Hematopoietic multipotent progenitor cell treated with erythropoietin and hydrocortisone succinate and interleukin-3 and kit ligand, for 4 days (in vitro differentiated cells): ENCODE results near the gene CBX5.
"Not testable (repeated sequence)": the region's sequence is repeated elsewhere in the genome, so short reads cannot be mapped to it uniquely, and the experiment has no call there.

Experiments used
- DNase-seq: peaks from one replicate; pipeline ENCODE4 v3.0.0-alpha.2; 2015

The CBX5 gene

DNA sequence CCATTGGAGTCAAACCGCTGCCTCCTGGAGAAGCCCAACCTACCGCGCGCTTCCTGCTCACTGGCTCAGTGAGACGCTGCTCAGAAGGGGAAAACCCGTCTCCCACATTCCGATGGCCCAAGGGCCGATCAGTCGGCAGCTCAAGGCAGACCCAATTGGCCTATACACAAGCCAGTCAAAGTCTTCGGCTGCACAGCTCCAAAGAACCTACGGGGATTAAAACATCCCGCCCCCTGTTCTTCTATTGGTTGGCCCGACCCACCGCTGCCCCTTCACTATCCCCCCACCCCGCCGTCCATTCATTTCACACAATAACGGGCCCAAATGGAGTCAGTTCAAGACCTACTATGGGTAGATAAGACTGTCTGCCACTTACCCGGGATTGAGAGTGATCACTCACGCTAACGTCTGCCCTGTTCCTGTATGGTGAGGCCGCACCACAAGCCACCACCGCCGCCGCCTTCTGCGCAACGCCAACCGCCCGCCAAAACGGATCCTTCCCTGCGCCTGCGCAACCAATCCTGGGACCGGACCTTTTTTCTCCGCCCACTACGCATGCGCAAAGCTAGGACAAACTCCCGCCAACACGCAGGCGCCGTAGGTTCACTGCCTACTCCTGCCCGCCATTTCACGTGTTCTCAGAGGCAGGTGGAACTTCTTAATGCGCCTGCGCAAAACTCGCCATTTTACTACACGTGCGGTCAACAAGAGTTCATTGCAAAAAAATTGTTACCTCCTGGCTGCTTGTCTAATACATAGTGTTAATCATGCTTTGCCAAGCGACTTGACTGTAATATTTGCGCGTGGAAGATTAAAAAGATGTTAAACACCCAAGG, at the start of gene CBX5:
Gene CBX5 (minus strand): TSS at position 491 of the 836 bp plus-strand sequence. CDS start 22,472 bp downstream, outside the sequence.
- DNase-seq = peak; percentile 100

DNA sequence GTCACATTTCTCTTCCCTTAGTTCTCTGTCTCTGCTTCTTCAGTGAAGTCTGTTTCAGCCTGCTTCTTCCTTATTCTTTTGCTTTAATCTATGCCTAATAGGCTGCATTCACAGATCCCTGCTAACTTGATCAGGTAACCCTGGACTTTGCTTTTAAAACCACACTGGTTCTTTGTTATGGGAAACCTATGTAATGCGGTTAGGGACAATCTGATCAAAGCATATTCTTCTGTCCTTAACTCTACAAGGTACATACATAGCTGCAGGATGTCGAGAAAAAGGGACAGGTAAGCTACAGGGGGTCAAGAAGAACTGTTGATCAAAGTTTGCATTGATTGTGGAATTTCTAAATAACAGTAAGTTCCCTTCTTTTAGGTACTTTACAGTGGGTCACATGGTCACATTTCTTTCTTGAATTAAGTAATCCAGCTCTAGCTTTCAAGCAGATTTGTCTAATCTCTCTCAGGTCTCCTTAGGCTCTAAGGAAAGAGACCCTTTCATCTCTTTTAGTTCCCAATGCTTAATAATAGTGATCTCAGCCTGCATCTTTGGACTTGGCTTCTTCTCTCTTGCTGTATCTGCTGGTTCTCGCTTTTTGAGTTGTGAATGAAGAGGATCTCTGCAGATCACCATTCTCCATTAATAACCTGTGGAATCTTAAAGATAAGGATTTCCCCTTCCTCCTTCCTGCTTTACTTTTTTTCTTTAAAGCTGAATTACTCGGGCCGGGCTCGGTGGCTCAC, 48.8 kb upstream of the CBX5 start:
- peak; percentile 12 for DNase-seq

DNA sequence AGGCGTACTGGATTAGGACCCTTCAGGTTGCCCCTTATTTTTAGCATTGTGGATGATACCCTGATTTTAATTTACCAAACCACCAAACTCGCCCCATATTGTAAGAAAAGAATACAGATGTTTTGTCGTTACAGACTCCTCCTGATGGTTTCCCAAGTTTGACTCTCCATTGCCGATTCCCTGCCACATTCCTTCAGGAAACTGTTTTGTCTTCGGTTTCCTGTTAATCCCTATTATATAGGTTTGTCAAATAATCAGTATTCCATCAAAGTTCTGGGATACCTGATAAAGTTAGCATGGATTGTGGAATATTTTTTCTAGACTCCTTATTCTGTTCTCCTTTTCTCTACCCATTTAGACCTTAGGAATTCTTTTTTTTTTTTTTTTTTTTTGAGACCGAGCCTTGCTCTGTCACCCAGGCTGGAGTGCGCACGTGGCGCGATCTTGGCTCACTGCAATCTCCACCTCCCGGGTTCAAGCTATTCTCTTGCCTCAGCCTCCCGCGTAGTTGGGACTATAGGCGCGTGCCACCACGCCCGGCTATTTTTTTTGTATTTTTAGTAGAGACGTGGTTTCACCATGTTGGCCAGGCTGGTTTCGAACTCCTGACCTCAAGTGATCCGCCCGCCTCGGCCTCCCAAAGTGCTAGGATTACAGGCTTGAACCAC, 45.7 kb upstream of the CBX5 start:
- DNase-seq = peak; percentile 24

DNA sequence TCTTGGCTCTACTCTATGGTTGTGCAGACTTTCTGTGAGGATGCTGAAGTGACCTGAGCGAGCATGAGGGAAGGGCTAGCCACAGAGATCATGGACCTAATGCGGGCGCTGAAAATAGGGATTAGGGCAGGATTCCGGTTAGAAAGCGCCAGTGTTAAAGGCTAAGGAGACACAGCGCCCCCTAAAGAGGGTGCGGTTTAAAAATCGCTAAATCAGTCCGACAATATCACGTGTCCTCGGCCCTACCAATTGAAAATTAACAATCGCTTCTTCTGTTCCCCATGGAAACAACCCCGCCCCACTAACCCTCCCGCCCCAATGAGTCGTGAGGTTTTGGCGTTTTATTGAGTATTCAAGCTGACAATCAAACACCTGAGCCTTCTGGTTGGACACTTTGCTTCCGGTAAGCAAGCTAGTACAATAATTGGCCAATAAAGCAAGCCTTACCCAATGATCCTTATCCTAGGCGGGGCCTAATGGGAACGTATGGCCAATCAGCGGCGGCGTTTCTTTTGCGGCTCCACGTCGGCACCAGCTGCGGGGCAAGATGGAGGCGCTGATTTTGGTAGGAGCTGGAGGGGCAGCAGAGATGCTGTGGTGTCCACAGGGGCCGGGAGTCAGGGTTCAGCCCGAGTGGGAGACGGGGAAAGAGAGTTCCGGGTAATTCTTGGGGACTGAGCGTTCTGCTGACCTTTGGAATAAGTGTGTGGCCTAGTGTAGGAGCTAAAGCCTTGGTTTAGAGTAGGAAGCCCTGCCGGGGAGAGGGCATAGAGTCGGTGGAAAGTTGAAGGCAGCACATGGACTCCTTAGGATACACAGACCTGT, 44.9 kb upstream of the CBX5 start, which contains the start of gene COPZ1:
Gene COPZ1 (plus strand): TSS at position 515 of the 825 bp plus-strand sequence. CDS start 33 bp downstream, at position 548.
- DNase-seq = peak; percentile 100

DNA sequence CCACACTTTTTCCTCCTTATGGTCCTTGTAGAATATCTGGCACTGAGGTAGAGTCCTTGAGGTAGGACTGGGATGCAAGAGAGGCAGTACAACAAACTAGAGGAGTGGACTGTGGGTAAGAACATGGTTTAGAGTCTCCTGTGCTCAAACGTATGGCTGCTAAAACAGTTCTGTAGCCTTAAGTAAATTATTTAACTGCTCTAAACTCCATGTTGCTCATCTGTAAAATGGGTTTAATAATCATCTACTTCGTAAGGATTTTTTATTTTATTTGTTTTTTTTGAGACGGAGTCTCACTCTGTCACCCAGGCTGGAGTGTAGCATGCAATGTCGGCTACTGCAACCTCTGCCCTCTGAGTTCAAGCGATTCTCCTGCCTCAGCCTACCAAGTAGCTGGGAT, 41.4 kb upstream of the CBX5 start:
- no peak for DNase-seq

DNA sequence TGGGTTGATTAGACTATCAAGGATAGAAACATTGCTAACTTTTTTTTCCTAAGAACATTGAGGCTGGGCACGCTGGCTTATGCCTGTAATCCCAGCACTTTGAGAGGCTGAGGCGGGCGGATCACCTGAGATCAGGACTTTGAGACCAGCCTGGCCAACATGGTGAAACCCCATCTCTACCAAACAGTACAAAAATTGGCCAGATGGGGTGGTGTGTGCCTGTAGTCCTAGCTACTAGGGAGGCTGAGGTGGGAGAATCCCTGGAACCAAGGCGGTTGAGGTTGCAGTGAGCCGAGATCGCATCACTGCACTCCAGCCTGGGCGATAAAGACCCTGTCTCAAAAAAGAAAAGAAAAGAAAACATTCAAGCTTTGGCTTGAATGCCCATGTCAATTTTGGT, 32.4 kb upstream of the CBX5 start:
- DNase-seq = not testable (repeated sequence)

DNA sequence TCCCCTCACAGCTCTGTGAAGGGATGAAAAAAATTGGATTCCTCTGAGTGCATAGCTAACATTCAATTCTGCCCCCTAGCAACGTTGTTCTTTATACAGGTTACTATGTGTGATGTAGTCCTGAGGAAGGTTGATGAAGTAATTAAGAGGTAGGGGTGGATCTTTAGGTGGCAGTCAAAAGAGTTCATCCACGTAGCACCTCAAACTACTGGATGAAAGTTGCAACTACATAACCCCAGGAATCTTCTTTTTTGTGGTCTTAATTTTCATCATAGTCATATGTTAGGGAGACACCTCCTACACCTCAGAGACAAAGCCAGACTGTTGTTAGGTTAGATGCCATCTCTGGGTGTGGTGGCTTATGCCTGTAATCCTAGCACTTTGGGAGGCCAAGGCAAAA, 31.1 kb upstream of the CBX5 start:
- DNase-seq = peak; percentile 34

DNA sequence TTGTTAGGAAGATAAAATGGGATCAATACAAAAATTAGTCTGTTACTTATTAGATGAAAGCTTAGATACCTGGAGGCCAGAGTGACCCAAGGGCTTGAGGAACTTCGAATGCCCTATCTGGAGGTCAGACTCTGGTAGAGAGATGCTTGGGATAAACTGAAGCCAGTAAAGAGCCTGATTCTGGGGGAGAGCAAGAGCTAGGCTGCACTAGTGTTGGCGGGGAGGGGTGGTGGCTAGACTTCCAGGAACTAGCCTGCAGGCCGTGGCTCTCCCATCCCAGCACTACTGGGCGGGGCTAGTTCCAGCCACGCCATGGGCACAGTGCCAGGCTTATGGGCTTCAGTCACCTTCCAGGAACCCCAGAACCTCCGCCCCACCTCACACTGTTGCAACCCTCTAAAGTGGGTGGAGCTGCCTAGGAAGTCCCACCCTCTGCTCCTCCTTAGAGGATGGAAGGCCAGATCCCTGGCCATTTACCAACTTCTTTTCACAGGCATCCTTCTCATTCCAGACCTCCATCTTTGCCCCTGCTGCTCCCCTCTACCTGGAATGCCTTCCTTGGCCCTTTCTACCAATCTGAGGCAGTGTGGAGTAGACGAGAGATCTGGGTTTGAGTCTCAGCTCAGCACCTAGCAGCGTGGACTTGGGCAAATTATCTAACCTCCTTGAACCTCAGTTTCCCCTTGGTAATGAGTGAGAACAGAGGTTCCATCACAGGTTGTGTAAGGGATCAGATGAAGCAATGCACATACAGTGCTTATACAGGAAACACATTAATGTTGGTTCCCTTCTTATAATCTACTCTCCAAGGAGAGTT, 27.2 kb upstream of the CBX5 start:
- peak; percentile 100 for DNase-seq

DNA sequence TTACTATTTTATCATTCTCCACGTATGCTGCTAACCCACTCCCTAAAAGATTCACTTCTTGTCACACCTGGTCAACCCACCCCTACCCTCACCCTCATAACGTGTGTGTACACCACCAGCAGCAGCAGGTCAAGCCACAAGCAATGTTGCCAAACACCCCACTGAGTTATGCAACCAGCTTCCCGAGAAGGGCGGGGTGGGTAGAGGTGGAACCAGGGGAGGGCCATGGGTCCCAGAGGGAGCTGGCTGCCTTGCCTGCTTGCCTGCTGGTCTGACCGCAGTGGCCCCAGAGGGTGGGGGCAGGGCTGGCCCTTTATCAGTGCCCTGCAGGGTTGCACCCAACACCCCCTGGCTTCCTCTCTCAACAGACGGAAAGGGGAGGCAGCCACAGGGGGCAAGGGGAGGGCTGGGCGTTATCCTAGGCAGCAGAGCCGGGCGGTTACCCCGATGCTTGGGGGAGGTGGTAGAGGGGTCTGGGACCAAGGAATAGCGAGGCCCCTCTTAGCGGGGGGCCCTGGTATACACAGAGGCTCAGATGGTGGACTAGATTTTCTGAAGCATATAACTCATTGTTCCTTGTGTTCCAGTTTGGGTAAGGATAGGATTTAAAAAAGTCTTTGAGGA, 24.4 kb upstream of the CBX5 start:
- peak; percentile 100 for DNase-seq

DNA sequence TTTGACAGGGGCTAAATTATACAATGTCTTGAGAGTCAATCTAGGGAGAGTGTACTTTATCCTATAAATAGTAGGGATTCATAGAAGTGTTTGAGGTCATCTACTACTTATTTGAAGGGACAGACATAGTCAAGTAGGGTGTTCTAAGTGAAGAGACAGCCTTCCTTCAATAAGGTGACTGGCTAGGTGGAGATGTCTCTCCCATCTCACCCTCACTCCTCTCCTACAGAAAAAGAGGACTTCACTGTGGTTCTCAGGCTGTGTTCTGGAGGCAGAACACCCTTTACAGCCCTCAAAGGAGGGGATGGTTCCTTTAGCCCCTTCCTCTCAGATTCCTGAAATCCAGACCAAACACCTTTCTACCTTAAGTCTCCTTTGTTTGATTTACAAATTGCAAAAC, 23.7 kb upstream of the CBX5 start:
- DNase-seq = peak; percentile 30

DNA sequence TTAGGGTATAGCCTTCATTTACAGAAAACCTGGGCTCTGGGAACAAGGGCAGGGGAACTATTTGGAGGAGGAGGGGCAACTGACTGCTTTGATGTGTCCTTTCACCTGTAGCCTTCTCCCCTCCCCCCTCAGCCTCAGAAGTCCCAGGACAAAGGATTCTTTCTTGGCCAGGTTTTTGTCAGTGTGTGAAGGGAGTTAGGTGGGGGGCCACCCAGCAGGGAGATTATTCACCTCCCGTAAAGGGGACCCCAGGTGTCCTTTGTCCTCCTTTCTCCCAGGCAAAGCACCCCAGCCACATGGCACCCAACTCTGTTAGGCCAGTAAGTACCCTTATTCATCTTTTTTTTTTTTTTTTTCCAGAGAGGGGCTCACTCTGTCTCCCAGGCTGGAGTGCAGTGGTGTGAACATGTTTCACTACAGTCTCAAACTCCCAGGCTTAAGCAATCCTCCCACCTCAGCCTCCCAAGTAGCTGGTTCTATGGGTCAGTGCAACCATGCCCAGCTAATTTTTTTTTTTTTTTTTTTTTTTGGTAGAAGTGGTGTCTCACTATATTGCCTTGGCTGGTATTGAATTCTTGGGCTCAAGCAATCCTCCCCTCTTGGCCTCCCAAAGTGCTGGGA, 21.6 kb upstream of the CBX5 start:
- peak; percentile 44 for DNase-seq

DNA sequence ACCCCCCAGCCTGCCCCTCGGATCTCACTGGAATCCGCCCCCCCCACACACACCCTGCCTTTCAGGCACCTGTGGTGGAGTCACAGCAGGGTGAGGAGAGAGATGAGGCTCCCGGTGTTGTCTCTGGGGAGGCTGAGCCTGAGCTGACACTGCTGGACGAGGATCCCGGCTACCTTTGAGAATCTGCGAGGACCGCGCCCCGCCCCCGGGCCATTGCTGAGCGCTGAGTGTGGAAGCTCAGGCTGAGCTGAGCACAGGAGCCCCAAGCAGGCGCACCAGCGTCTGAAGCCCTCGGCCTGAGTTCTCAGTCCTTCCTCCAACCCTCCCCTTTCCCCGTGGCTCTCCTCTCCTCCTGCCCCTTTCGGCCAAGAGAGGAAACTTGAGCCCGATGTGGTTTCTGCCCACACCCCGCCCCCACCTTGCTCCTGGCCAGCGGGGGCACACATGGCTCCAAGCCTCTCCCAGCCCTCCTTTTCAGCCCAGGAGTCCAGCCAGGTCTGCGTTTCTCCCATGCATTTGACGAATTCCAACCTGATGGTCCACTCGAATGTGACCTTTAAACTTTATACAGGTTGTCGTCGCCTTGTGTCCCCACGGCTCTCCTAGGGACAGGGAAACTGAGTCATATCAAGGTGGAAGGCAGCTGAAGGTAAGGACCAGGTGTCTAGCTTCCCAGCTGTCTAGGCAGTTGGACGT, 21.0 kb upstream of the CBX5 start, which contains the start of gene NFE2:
Gene NFE2 (minus strand): TSS at position 284 of the 696 bp plus-strand sequence. CDS start 5,767 bp downstream, outside the sequence.
- DNase-seq = peak; percentile 98

DNA sequence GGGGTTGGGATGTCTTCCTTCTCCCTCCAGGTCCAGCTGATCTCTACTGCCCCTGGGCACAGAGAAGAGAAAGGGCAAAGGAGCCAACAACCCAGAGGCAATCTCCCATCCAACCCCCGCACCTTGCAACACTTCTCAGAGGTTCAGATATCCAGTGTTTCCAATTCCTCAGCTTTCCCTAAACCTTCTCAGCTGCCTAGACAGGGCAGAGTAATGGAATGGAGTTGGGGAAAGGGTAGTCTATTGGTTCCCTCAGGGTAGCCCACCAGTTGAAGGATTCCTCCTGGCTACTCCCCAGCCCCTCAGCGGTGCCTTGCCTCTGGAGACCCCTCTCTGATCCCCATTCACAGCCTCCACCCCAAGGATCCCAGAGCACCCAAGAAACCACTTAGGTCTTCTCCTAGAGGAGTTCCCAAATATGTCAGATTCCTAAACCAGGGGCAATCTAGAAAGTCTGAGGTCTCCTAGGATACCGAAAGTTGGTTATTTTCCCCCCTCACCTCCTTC, 20.4 kb upstream of the CBX5 start:
- DNase-seq = peak; percentile 49

DNA sequence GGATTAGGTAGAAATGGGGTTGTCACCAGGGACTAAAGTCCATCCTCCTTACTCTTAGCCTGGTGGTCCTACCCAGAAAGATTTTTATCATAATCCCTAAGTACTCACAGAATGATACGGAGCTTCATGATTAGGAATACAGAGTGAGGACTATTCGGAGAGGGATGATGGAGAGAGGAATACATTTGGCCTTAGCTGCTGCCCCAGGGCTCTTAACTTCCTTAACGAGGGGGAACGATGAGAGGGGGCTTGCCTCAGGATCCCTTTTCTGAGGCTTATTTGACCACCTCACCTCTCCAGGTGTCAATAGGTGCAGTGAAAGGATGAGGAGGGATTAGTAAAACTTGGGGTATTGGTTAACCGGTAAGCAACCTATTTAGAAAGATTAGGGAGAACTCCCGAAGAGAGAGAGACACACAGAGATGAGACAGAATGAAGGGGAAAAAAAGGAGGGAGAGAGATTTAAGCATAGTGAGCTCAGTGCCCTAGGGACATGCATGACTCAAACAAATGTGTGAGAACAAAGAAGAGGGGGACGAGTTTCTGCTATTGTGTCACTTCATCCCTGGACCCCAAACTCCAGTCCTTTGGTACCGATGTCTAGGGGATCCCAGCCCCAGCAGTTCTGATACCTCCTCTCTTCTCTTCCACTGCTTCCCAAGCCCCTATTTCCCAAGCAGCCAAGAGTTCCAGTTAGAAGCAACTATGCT, 19.7 kb upstream of the CBX5 start:
- DNase-seq = peak; percentile 24

DNA sequence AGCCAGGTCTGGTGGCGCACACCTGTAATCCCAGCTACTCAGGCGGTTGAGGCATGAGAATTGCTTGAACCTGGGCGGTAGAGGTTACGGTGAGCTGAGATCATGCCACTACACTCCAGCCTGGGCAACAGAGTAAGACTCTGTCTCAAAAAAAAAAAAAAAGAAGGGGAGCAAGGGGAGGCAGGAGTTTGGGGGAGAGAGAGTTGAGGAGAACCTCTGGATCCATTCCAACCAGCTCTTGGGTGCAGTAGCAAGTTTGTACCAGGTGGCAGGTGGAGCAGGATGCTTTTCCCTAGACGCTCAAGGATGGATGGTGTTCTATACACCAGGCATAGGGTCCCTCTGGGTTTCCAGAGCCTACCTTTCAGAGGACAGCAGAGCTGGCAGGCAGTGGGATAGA, 19.0 kb upstream of the CBX5 start:
- DNase-seq = peak; percentile 75

DNA sequence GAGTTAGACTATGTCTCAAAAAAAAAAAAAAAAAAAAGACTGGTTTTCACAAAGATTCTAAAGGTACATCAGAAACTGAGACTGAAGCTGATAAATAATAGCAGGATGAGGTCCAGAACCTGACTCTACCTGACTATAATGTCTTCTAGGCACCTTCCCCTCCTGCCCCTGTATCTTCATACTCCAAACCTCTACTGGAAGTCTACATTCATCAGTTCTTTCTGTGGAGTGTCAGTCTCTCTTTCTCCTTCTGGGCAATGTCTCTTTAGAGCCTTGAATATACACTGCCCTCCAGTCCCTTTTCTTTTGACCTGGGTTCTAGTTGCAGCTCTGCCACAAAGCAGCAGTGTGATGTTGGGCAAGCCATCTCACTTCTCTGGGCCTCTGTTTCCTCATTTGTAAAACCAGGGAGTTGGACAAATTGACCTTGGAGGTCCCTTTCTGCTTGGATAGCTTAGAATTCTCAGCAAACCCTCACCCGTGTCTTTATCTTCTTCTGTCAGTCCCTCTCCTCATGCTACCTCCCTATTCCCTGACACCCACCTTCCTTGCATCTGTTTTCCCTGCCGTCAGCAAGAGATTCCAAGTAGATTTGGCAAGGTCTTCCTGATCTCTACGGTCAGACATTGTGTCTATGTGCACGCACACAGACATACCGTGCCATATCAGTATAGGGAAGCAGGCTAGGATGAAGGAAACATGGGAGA, 16.6 kb upstream of the CBX5 start:
- DNase-seq = peak; percentile 56

DNA sequence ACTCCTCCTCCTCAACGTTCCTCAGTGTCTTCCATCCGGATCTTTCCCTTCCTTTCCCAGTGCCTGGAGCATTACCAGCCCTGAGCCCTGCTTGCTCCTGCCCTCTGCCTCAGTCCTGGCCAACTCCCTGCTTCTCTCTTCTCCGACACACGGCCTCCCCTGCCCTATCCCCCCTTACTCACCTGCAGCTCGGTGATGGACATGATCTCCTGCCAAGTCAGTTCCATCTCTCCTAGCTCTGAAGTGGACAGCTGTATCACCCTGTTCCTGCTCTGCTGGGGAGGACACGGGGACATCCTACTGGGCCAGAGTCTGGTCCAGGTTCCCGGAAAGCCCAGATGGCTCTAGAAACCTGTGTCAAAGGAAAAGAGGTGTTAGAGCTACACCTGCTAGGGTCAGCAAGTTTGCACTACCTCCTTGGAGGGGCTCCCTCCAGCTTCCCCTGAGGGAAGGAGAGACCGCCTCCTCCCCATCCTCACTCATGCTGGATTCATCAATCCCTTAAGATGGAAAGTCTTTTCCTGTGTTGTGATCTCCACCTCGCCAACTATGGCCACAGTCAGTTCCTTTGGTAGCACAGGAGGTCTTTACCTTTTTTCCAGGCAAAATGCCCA, 15.1 kb upstream of the CBX5 start:
- no peak for DNase-seq
